ENCODE results near the gene MN1.

The MN1 gene

GRCh38 chr22:27785831-27786230, 15.7 kb downstream of the MN1 start:
- no peak for DNase-seq (ENCODE audit: low read depth in 2 of 2)

DNA sequence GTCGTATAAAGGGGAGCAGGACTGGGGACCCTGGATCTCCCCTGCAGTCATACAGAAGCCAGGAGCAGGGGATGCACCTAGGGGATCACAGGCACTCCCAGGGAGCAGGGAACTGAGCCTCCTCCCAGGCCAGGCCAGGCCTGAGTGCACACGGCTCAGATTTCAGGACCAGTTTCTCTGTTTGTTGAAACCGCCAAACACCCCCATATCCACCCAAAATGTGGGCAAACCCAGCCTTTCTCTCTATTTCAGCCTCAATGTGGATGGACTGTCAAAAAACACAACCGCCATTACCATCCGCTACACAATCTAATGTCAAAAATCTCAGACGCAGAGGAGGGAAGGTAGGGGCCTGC, 17.5 kb downstream of the MN1 start:
- no peak for DNase-seq (ENCODE audit: low read depth in 2 of 2)

GRCh38 chr22:27783436-27784119, 18.0 kb downstream of the MN1 start:
- no peak for DNase-seq (ENCODE audit: low read depth in 2 of 2)

DNA sequence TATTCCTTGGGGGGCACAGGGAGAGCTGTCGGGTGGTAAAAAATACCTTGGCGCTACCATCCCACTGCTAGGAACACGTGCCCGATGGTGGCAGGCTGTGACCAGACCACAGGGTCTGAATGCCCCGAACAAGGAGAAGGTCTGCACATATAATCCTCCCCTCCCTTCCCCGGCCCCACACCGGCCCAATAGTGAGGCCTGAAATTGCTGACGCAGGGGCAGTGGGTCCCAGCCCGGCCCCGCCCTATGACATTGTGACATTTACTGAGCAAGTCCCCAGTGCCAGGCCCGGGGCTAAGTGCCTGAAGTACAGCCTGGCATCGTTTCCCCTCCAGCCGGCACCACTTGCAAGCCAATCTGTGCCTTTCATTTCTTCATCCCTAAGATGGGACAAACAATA, 19.5 kb downstream of the MN1 start:
- DNase-seq (ENCODE audit: low read depth in 2 of 2): no peak

- no peak for DNase-seq (ENCODE audit: low read depth in 2 of 2)
Measured at GRCh38 chr22:27780161-27780575, 21.4 kb downstream of the MN1 start.

GRCh38 chr22:27779643-27780042, 21.9 kb downstream of the MN1 start:
- no peak for DNase-seq (ENCODE audit: low read depth in 2 of 2)

DNA sequence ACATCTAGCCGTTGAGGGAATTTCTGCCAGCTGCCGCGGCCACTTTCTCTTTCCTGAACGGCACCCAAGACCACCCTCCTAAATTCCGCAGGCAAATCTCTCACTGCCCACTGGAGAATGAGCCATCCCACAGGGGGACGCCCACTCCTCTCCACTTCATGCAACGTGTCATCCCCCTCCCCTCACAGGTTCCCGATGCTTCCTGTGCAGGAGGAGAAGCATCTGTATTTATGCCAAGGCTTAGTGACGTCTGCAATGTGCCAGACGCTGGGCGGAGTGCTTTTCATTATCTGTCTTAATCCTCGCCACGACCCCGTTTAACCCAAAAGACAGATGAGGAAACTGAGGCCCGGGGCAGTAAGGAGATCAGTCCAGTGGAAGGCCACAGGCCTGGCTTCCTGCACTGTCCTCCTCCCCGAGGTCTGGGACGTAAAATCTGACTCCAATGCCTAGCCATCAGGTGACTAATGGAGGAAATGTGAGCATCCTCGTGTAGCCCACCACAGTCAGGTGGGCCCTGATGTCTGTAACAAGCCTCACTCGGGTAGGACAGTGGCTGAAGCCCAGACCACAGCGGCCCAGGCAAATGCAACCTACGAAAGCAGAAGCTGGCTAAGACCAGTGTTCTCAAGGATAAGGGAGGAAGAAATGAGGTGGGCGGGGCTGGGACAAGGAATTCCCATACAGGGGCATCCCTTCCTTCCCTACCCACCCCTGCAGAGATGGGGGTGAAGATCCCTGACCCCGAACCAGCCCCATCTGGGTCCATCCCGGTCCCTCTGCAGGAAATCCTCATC, 23.1 kb downstream of the MN1 start:
- no peak for DNase-seq (ENCODE audit: low read depth in 2 of 2)

- DNase-seq (ENCODE audit: low read depth in 2 of 2): no peak
Measured at GRCh38 chr22:27777128-27777527, 24.4 kb downstream of the MN1 start.

- DNase-seq (ENCODE audit: low read depth in 2 of 2): no peak
Measured at GRCh38 chr22:27776650-27776958, 25.0 kb downstream of the MN1 start.

GRCh38 chr22:27775758-27776649, 25.6 kb downstream of the MN1 start:
- DNase-seq (ENCODE audit: low read depth in 2 of 2): no peak

DNA sequence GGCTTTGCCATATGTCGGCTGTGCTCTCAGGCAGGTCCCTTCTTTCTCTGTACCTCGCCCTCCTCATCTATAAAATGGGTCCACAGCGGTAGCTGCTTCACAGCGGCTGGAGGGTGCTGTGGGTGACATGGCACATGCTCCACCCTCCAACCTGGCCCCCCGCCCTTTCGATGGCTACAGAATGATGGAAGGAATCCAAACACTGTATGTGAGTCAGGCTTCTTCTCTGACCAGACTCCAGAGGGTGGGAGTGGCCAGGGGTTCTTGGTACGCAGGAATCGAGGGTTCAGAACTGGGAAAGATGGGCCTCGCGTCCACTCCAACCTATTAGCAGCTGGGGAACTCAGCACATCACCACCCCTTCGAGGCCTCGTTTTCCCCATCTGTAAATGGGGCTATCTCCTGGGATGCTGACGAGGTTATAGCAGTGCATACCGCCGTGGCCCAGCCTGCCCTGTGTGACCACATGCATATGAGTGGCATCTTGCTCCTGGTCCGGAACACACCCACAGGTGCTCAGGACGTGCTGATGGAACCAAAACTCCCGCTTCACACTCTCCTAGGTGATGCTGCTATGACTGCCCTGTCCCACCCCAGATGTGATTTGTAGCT, 26.4 kb downstream of the MN1 start:
- DNase-seq (ENCODE audit: low read depth in 2 of 2): no peak

DNA sequence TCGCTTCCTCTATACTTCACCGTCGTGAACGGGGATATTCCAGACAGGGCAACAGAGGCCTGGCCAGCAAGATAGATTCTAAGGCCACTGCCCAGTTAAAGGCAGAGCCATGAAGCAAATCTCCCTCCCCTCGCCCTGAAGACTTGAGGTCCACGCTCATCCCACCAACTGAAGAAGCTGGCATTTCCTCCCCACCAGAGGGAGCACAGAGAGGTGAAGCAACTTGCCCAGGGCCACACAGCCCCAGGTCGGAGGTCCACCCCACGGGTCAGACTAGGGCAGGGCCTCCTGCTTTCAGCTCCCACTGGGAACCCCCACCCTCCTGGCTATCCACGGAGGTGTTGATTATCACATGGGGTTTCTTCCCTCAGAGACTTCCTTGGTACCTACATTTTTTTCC, 27.4 kb downstream of the MN1 start:
- no peak for DNase-seq (ENCODE audit: low read depth in 2 of 2)

GRCh38 chr22:27772984-27773498, 28.5 kb downstream of the MN1 start:
- DNase-seq (ENCODE audit: low read depth in 2 of 2): no peak

- DNase-seq (ENCODE audit: low read depth in 2 of 2): no peak
Measured at GRCh38 chr22:27772081-27772983, 29.2 kb downstream of the MN1 start.

DNA sequence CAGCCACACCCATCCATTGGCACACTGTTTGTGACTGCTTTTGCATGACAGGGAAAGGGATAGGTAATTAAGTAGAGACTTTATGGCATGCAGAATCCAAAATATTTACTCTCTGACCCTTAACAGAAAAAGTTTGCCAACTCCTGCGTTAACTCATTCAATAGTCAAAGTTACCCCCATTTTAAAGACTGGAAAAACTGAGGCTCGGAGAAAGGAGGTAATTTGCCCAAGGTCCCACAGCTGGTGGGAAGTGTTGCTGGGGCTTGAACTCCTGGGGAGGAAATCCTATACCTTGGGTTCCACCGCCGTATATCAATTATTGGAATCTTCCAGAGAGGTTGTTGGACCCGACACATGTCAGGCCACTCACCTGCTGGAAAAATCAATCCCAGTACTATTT, 29.9 kb downstream of the MN1 start:
- DNase-seq (ENCODE audit: low read depth in 2 of 2): no peak

- DNase-seq (ENCODE audit: low read depth in 2 of 2): no peak
Measured at GRCh38 chr22:27769012-27769411, 32.5 kb downstream of the MN1 start.

GRCh38 chr22:27768027-27768653, 33.4 kb downstream of the MN1 start:
- DNase-seq (ENCODE audit: low read depth in 2 of 2): no peak

- DNase-seq (ENCODE audit: low read depth in 2 of 2): no peak
Measured at GRCh38 chr22:27766679-27767078, 34.9 kb downstream of the MN1 start.

DNA sequence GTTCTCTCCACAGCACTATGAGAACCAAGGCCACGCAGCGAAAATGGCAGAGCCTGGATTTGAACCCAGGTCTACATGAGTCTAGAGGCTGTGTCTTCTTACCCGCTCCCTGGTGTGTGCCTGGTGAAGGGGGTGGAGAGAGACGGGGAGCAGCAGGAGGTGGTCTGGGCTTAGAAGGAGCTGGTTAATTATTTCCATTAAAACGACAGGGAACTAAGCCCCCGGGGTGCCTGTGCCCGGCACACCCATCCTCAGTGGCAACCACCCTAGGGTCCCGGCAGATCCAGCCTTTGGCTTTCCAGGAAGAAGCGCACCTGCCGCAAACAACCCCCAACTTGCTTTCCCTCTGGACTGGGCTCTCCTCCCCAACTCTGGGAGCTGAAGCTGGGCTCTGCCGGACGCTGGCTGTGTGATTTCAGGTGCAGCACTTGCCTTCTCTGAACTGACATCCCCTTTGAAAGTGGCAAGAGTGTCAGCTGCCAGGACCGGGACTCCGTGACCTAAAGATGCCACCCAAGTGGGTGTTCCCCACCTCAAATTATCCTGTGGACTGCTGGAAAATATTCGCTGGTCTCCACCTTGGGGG, 35.8 kb downstream of the MN1 start:
- DNase-seq (ENCODE audit: low read depth in 2 of 2): no peak

DNA sequence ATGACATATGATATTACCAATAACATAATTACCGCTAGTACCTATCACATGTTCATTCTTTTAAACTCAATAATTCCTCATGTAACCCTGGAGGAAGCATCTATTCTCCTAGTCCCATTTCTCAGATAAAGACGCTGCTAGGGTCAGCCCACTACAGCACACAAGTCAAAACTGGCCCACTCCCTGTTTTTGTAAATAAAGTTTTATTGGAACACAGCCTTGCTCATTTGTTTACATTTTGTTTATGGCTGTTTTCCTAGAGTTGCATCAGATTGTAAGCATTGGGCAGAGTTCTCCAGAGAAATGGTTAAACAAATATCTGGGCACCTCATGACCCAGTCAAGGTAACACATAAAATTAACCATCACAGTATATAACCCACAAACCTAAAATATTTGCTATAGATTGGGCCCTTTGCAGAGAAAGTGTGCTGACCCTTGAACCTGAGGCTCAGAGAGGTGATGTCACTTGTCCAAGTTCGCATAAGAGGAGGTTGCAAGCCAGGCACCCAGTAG, 36.8 kb downstream of the MN1 start:
- no peak for DNase-seq (ENCODE audit: low read depth in 2 of 2)

Data from activated CD8-positive, alpha-beta memory T cell treated with anti-CD3 and anti-CD28 coated beads for 4 hours (primary cell).